Endothelial cell (in vitro differentiated cells): ENCODE data around the gene DNPH1. TPM values are rescaled to one million over a fixed set of nuclear protein-coding genes. Genes with fewer than 3 reads are reported as not detected.

Source experiments
- DNase-seq: peaks from one replicate; pipeline ENCODE4 v3.0.0; 2021; ENCODE audit warnings: low spot score
- H3K27ac Mint-ChIP-seq: one replicate; pipeline ENCODE4 v1.8.0; 2021; ENCODE audit warnings: mixed read lengths, inconsistent platforms; ENCODE audit not compliant: unreplicated experiment
- H3K27me3 Mint-ChIP-seq: one replicate; pipeline ENCODE4 v1.8.0; 2021; ENCODE audit warnings: mild to moderate bottlenecking, moderate library complexity, mixed read lengths, inconsistent platforms; ENCODE audit not compliant: unreplicated experiment
- H3K36me3 Mint-ChIP-seq: one replicate; pipeline ENCODE4 v1.8.0; 2021; ENCODE audit warnings: mild to moderate bottlenecking, low read depth, mixed read lengths, inconsistent platforms; ENCODE audit not compliant: unreplicated experiment
- H3K4me1 Mint-ChIP-seq: one replicate; pipeline ENCODE4 v1.8.0; 2021; ENCODE audit warnings: mild to moderate bottlenecking, mixed read lengths, inconsistent platforms; ENCODE audit not compliant: unreplicated experiment
- H3K4me3 Mint-ChIP-seq: one replicate; pipeline ENCODE4 v1.8.0; 2021; ENCODE audit warnings: mild to moderate bottlenecking, mixed read lengths, inconsistent platforms; ENCODE audit not compliant: unreplicated experiment
- H3K9me3 Mint-ChIP-seq: one replicate; pipeline ENCODE4 v1.8.0; 2021; ENCODE audit warnings: mixed read lengths, inconsistent platforms; ENCODE audit not compliant: unreplicated experiment
- long read RNA-seq: library from polyadenylated mRNA; unstranded; transcript quantifications from one replicate; pipeline ENCODE4 v2.0.0, GENCODE V29; 2020; ENCODE audit not compliant: unreplicated experiment
- total RNA-seq: library from RNA; stranded (reverse); fragmentation: NEBNext Ultra II Directional; extraction: Animal tissue kit (Norgen Biotek cat#: 25700); gene quantifications from one replicate; pipeline ENCODE4 v1.2.1, GENCODE V29; 2021; ENCODE audit not compliant: unreplicated experiment
- TF ChIP-seq, protein P1 (sequence below): fragments of 200-600 bp; sonication (generic); IDR thresholded peaks from one replicate; pipeline ENCODE4 v1.5.0; 2021; ENCODE audit warnings: antibody characterized with exemption; ENCODE audit not compliant: unreplicated experiment

The DNPH1 gene, protein sequence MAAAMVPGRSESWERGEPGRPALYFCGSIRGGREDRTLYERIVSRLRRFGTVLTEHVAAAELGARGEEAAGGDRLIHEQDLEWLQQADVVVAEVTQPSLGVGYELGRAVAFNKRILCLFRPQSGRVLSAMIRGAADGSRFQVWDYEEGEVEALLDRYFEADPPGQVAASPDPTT
- total RNA-seq, result 4.5 TPM
- long read RNA-seq, partial matches to known transcripts, result 1 of 7 reads
- long read RNA-seq, other reads (novel, unspliced or antisense), result 2 of 7 reads

DNA sequence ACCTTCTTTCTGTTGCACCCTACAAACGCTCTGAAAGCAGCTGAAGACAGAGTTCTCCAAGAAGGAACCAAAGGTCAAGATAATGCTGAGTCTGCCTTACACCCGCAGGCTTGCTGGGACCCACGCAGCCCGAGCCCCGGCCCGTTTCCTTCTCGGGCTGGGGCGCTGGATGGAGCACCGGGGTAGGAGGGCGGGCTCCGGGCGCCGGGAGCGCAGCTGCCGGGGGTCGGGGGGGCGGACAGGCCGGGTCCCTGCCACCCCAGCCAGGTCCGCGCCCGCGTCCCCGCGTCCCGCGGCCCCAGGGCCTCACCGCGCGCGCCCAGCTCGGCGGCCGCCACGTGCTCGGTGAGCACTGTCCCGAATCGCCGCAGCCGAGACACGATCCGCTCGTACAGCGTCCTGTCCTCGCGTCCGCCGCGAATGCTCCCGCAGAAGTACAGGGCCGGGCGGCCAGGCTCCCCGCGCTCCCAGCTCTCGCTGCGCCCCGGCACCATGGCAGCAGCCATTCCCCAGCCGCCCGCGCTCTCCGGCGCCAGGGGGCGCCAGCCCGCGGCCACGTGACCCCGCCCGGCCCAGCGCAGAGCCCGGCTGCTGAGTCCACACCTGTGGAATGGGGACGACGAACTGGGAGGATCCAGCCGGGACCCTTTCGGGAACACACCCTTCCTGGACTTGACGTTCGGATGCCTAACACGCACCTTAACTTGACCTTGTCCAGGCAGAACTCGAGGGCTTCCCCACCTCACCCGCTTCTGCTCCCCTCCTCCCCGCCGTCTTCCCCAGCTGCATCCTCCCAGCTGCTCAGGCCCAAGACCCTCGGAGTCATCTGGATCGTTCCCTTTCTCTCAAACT lies at the start of gene DNPH1:
TSS of gene DNPH1 (minus strand) at position 531 of the 852 bp plus-strand sequence. CDS start at position 506, 25 bp downstream.
- peak within 1 kb of the TSS; percentile 84 for H3K4me3 Mint-ChIP-seq
- H3K27ac Mint-ChIP-seq, result peak within 1 kb of the TSS; percentile 26
- peaks cover 4% of the 10 kb centered on the region for H3K27me3 Mint-ChIP-seq
- peak; percentile 87 for DNase-seq
- H3K36me3 Mint-ChIP-seq, result peaks cover 5% of the 10 kb centered on the region
- H3K4me1 Mint-ChIP-seq, result peaks cover 8% of the 10 kb centered on the region
- TF ChIP-seq, protein P1, sequence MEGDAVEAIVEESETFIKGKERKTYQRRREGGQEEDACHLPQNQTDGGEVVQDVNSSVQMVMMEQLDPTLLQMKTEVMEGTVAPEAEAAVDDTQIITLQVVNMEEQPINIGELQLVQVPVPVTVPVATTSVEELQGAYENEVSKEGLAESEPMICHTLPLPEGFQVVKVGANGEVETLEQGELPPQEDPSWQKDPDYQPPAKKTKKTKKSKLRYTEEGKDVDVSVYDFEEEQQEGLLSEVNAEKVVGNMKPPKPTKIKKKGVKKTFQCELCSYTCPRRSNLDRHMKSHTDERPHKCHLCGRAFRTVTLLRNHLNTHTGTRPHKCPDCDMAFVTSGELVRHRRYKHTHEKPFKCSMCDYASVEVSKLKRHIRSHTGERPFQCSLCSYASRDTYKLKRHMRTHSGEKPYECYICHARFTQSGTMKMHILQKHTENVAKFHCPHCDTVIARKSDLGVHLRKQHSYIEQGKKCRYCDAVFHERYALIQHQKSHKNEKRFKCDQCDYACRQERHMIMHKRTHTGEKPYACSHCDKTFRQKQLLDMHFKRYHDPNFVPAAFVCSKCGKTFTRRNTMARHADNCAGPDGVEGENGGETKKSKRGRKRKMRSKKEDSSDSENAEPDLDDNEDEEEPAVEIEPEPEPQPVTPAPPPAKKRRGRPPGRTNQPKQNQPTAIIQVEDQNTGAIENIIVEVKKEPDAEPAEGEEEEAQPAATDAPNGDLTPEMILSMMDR, result peak; percentile 85
- H3K9me3 Mint-ChIP-seq, result no peaks in the 10 kb centered on the region

DNA sequence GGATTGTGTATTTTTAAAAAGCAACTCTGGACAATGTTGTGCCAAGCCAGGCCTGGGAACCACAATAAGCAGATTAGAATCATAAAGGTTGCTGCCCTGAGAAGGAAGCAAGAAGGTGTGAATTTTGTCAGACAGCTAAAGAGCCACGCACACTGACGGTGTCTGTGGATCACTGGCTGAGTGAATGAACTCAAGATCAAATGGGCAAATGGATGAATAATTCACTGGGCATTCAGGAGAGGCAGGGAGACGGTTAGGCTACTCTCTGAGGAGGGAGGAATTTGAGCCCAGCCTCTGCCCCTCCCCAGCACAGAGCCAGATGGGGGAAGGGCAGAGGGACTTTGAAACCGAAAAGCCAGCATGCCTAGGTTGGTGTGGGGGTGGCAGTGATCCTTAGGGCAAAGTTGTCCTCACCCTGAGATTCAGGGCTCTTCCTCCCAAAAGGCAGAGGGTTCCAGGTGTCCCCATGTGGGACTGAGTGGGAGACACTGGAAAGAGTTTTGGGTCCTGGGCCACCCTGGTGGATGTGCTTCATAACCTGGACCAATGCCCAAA lies 49.3 kb upstream of the DNPH1 start:
- no peak overlapping the region for H3K27ac Mint-ChIP-seq
- H3K4me3 Mint-ChIP-seq, result no peak overlapping the region
- peaks cover 16% of the 10 kb centered on the region for H3K27me3 Mint-ChIP-seq
- TF ChIP-seq, protein P1, result no peak
- peaks cover 15% of the 10 kb centered on the region for H3K4me1 Mint-ChIP-seq
- DNase-seq, result no peak
- H3K9me3 Mint-ChIP-seq, result no peaks in the 10 kb centered on the region
- H3K36me3 Mint-ChIP-seq, result no peaks in the 10 kb centered on the region

DNA sequence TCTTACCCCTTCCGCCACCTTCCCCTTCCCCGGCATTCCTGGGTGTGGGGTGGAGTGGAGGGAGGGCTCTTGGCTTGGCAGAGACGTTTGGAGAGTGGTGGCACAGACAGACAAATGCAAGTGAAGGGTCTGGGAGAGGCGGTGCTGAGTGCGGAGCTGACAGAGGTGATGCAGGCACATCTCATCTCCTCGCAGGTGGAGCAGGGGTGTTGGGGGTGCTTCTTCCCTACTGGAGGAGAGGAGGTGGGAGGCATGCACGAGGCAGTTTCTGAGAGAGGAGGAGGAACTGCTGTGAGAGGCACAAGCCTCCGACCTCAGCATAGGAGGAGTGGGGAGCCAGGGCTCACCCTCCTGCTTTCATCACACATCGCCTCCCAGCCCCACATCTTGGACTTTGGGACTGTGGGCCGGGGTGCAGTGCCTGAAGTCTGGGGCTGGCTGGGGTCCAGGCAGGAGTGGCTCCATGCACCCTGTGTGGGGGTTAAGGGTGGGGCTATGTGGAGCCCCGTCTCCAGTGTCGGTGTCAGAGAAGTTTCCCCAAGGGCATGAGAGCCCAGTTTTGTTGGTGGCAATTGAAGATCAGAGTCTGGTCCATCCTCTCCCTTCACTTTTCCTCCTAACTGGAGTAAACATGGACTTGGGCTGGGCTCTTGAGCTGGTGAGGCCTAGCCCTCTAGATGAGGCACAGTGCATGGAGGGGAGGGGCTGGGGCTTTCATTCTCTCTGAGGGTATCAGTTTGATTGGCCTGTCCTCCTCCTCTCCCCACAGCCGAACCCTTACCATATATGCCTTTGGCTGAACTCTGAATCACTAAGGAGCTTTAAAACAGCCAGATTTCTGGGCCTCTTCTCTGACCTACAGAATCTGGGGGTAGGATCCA lies 48.6 kb upstream of the DNPH1 start:
- TF ChIP-seq, protein P1, result no peak
- H3K27ac Mint-ChIP-seq, result no peak overlapping the region
- no peaks in the 10 kb centered on the region for H3K36me3 Mint-ChIP-seq
- H3K4me3 Mint-ChIP-seq, result no peak overlapping the region
- peaks cover 20% of the 10 kb centered on the region for H3K27me3 Mint-ChIP-seq
- no peaks in the 10 kb centered on the region for H3K9me3 Mint-ChIP-seq
- DNase-seq, result no peak
- H3K4me1 Mint-ChIP-seq, result peaks cover 15% of the 10 kb centered on the region

DNA sequence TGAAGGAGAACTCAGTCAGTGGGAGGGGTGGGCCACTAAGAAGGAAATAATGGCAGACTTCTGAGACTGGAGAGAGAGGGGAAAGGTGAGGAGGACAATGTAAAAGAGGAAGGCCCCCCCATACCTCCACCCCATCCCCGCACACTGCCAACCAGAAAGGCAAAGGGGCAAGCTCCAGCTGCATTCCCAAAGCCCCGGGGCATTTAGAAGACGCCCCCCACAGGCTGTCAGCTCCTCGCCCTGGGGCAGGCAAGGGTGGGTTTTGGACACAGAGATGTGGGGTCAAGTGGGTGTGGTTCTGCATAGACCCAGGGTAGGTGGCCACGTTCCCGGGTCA lies 48.0 kb upstream of the DNPH1 start:
- Mint-ChIP-seq H3K4me1 (peaks cover 12% of the 10 kb centered on the region), H3K27me3 (peaks cover 20% of the 10 kb centered on the region), H3K27ac (no peak overlapping the region), H3K36me3 (no peaks in the 10 kb centered on the region), H3K9me3 (no peaks in the 10 kb centered on the region), H3K4me3 (no peak overlapping the region)
- TF ChIP-seq, protein P1, result no peak
- DNase-seq, result no peak
